Erythroblast (primary cell): Measurements from ENCODE around the gene EMP2.

Source experiments
- GATA1 ChIP-seq: IDR thresholded peaks from 2 replicates; pipeline ENCODE4 v1.6.1; 2011; ENCODE audit warnings: low read depth, mild to moderate bottlenecking, control low read depth, low read length, moderate library complexity
- POLR2A ChIP-seq: IDR thresholded peaks from 2 replicates; pipeline ENCODE4 v1.6.1; 2011; ENCODE audit warnings: mild to moderate bottlenecking, low read length

DNA sequence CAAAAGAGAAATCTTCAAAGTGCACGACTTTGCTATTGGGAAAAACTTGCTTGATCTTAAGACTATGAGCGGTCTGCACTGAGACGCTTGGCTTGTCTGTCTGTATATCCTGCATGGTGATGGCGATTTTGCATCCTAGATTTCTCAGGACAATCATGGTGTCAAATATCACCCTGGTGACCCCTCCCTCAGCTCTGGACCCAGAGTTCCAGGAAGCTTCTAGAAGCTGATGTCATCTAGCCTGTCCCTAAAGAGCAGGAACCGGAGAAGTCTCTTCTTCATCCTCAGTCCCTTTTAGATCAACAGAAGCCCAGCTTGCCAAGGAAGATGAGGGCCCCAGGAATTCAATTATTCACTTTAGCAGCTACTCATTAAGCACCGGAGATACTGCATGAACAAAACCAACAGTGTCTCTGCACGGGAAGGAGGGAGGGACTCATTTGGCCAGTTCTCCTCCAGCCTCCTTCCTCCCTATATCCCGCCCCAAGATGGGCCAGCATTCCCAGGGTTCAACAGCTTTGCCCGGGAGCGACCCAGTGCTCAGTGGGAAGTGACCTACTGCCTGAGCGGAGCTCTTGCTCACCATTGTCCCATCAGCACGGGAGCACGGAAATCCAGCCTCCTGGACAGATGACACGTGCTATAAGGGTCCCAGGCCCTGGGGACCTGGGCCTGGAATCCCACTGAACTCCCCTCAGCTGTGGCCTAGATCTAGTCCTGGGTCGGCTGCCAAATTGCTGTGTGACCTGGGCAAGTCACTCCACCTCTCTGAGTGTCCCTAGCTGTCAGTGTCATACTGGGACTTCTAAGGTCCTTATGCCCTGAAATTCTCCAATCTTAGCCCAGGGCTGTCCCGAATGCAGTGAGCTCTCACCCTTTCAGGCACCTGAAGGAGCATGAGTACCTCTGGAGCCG lies 3.8 kb downstream of the EMP2 start:
- TF ChIP-seq POLR2A, result no peak
- TF ChIP-seq GATA1, result no peak
